ENCODE measurements around the gene MICAL1.
A peak's percentile ranks its signal among the peaks of the same experiment; 100 is the strongest.

The MICAL1 gene

DNA sequence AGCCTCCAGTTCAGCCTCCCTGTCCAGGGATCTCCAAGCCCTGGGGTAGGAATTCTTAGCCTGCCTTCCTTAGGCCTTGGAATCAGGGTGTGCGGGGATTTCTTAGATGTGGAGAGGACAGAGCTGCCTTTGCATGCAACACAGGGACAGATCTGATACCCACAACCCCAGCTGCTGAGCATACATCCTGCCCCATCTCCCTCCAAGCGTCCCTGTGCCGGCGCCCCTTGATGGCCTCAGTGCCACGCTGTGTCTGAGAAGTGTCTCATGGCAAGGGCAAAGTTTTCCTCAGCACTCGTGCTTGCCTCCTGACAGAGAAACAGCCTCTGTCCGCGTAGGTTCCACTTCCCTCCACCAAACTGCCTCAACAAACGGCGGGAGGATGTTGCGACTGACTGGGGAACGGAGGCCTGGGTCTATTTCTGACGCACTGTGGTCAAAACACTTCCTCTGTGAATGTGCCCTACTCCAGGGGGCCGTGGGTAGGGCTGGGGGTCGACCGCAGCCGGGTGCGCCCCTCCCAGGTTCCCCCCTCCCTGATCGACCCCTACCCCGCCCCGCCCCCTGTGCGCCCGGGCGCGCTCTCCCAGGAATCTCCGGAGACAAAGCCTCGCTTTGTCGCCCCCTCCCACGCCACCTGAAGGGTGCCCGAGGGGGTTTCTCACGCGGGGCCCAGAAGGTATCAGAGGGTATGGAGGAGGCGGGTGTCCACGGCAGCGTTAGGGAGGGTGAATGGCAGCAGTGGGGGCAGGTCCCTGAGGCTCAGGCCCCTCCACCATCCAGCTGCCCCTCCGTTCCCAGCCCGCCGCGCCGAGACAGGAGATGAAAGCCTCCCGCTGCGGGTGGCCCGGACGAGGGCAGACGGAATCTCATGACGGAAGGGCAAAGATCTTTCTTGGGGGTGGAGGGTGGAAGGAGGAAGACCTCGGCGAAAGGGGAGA is 806 bp downstream of the MICAL1 start:
- Mint-ChIP-seq H3K27me3 (no peaks in the 10 kb centered on the region), H3K4me1 (ENCODE audit: low read depth in 2 of 2) (peaks cover 46 to 62% of the 10 kb centered on the region in 2 donors), H3K4me3 (peak overlapping the region; percentile 99), H3K27ac (peak overlapping the region; percentile 99), H3K9me3 (no peaks in the 10 kb centered on the region), H3K36me3 (ENCODE audit: insufficient read depth) (peaks cover 28% of the 10 kb centered on the region)
- DNase-seq (peak; percentile 73 to 77 (median 74)), ATAC-seq (replicated peaks) (peak; percentile 61)

DNA sequence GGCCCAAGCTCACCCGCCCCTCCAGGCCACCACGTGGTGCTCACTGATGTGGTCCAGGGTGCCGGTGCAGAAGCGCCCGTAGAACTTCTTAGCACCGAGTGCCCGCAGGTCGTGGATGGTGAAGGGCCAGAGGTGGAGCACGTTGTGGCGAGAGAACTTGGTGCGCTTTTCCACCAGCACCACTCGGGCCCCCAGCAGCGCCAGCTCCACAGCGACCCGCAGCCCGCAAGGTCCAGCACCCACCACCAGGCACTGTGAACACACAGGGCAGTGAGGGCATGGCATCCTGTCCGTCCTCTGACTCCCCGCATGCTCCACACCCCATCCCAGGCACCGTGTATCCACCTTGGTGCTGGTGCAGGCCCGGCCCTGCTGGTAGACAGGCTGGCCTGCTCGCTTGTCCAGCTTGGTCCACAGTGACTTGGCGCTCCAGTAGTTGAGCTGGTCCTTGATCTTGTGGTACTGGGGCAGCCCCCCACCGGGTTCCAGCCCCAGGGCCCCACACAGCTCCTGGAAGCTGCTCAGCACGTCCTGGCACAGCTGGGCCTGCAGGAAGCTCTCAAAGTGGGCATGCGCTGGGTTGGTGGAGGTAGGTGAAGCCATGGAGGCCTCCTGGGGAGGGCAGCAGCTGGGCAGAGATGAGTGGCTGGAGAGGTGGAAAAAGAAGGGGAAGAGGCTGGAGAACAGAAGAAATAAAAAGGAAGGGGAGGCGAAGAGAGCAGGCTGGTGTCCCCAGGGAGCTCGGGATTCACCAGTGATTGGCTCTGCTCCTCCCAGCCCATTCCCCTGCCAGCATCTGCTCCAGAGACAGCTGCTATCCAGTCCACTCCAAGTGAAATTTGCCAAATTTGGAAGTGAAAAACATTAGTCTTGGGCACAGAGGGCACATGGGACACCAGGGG is 1.7 kb downstream of the MICAL1 start:
- Mint-ChIP-seq H3K27ac (peak overlapping the region; percentile 99), H3K27me3 (no peaks in the 10 kb centered on the region), H3K36me3 (ENCODE audit: insufficient read depth) (peaks cover 31% of the 10 kb centered on the region), H3K4me3 (peak overlapping the region; percentile 99), H3K9me3 (no peaks in the 10 kb centered on the region), H3K4me1 (ENCODE audit: low read depth in 2 of 2) (peaks cover 48 to 59% of the 10 kb centered on the region in 2 donors)
- DNase-seq, result no peak
- ATAC-seq (replicated peaks), result no peak

DNA sequence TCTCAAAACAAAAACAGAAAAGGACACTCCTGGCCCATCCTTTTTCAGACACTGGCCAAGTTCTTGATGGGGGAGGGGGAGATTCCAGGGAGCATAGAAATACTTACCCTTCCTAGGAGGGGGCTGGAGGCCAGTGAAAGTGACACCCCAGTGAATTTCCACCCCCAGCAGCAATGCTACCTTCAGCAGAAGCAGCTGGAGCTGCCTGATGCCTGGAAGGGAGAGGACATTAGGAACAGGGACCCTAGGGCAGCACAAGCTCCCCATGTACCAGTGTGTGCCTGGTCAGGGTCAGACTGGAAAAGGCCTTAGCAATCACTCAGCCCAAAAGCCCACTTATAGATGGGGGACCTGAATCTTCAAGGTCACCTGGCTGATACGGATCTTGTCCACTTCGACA is 2.4 kb downstream of the MICAL1 start:
- H3K4me3 Mint-ChIP-seq, result peak overlapping the region; percentile 27 to 99
- H3K27me3 Mint-ChIP-seq, result no peaks in the 10 kb centered on the region
- no peak for ATAC-seq (replicated peaks)
- peak overlapping the region in 1 of 2 donors; percentile 41 for H3K27ac Mint-ChIP-seq
- H3K4me1 Mint-ChIP-seq (ENCODE audit: low read depth in 2 of 2), result peaks cover 47 to 60% of the 10 kb centered on the region in 2 donors
- H3K9me3 Mint-ChIP-seq, result no peaks in the 10 kb centered on the region
- H3K36me3 Mint-ChIP-seq (ENCODE audit: insufficient read depth), result peaks cover 37% of the 10 kb centered on the region
- no peak for DNase-seq

DNA sequence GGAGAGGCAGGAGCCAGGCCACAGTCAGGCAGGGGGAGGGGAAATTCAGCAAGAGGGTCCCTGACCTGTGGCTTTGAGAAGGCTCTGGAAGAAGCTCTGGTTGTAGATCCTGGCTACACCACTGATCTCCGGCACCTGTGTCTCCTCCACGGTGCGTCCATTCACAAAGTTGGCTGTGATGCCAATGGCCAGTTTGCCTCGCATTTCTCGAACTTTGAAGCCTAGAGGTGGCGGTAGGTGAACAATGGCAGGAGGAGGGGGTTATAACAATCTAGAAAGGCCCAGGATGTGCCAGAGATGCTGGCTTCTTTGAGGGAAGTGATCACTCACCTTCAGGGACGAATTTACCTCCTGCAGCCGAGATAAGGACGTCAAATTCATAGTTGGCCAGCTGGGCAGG is 3.4 kb downstream of the MICAL1 start:
- Mint-ChIP-seq H3K4me3 (peak overlapping the region in 1 of 2 donors; percentile 27), H3K36me3 (ENCODE audit: insufficient read depth) (peaks cover 46% of the 10 kb centered on the region), H3K9me3 (no peaks in the 10 kb centered on the region), H3K27ac (no peak overlapping the region), H3K4me1 (ENCODE audit: low read depth in 2 of 2) (peaks cover 47 to 56% of the 10 kb centered on the region in 2 donors), H3K27me3 (no peaks in the 10 kb centered on the region)
- no peak for ATAC-seq (replicated peaks)
- no peak for DNase-seq

DNA sequence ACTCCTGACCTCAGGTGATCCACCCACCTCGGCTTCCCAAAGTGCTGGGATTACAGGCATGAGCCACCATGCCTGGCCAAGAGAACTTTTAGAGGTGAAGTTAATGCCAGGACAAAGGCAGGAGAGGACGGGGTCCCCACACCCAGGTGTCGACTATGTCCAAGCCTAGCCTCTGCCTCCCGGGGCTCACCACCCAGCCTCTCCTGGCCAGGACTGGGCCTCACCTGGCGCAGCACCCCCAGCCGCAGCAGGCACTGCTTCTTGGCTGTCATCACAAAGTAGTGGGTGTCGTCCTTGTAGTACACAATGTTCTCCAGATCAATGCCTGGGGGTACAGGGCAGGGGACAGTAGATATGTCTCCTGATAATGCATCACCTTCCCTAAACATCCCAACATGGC is 4.2 kb downstream of the MICAL1 start:
- Mint-ChIP-seq H3K36me3 (ENCODE audit: insufficient read depth) (peaks cover 51% of the 10 kb centered on the region), H3K9me3 (no peaks in the 10 kb centered on the region), H3K27ac (no peak overlapping the region), H3K27me3 (no peaks in the 10 kb centered on the region), H3K4me1 (ENCODE audit: low read depth in 2 of 2) (peaks cover 41 to 50% of the 10 kb centered on the region in 2 donors), H3K4me3 (no peak overlapping the region)
- ATAC-seq (replicated peaks) (no peak), DNase-seq (no peak)

DNA sequence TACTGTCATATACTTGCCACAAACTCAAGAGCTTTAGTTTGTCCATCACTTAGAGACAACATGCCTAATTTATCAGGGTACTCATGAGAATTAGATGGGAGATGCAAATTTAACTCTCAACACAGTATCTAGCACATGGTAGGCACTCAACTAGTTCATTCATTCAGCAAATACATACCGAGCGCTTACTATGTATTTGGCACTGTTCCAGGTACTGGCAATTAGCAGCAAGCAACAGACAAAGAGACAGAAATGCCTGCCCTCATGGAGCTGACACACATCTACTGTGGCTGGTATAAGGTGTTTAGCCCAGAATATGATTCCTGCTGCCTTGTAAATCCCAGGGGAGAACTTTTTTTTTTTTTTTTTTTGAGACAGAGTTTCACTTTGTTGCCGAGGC is 4.8 kb downstream of the MICAL1 start:
- no peak for DNase-seq
- Mint-ChIP-seq H3K27me3 (no peaks in the 10 kb centered on the region), H3K4me1 (ENCODE audit: low read depth in 2 of 2) (peaks cover 41 to 50% of the 10 kb centered on the region in 2 donors), H3K36me3 (ENCODE audit: insufficient read depth) (peaks cover 56% of the 10 kb centered on the region), H3K4me3 (peak overlapping the region in 1 of 2 donors; percentile 35), H3K27ac (no peak overlapping the region), H3K9me3 (no peaks in the 10 kb centered on the region)
- no peak for ATAC-seq (replicated peaks)

DNA sequence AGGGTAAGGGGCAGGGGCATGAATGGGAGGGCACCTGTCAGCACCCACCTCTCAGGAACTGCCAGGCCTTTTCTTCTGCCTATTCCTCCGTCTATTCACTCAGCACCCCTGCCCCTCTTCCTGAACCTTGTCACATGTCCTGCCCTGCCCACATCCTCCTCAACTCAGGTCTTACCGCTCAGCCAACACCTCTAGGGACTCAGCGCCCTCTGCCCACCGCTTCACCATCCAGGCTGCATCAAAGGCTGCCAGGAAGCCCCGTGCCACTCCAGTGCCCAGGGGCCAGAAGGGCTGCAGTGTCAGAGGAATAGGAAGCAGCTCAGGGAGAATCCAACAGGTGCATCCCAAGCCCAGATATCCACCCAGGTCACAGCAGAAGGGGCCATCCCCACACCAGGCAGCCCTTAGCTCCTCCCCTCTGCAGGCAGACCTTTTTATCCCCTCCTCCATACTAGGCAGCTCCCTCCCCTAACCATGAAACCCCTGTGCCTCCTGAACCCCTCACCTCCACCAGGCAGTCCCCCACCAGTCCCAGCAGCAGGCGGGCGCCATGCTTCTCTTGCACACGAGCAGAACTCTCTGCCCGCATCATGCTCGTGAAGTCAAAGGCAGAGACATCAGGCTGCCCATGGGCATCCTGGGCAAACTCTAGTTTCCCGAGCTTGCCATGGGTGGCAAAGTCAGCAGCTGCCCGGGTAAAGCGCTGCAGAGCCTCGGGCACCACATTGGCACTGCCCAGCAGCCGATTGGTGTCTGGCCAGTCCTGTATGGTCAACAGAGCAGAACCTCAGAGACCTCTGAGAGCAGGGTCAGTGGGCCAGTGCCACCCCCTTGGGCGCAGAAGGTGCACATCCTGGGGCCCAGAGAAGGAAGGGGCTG is 5.5 kb downstream of the MICAL1 start:
- ATAC-seq (replicated peaks), result peak; percentile 55
- peak overlapping the region; percentile 55 to 71 for H3K4me3 Mint-ChIP-seq
- H3K36me3 Mint-ChIP-seq (ENCODE audit: insufficient read depth), result peaks cover 56% of the 10 kb centered on the region
- peak in 2 of 3 experiments; percentile 39 to 42 for DNase-seq
- peak overlapping the region; percentile 77 to 85 for H3K27ac Mint-ChIP-seq
- no peaks in the 10 kb centered on the region for H3K9me3 Mint-ChIP-seq
- no peaks in the 10 kb centered on the region for H3K27me3 Mint-ChIP-seq
- peaks cover 43 to 47% of the 10 kb centered on the region in 2 donors for H3K4me1 Mint-ChIP-seq (ENCODE audit: low read depth in 2 of 2)

DNA sequence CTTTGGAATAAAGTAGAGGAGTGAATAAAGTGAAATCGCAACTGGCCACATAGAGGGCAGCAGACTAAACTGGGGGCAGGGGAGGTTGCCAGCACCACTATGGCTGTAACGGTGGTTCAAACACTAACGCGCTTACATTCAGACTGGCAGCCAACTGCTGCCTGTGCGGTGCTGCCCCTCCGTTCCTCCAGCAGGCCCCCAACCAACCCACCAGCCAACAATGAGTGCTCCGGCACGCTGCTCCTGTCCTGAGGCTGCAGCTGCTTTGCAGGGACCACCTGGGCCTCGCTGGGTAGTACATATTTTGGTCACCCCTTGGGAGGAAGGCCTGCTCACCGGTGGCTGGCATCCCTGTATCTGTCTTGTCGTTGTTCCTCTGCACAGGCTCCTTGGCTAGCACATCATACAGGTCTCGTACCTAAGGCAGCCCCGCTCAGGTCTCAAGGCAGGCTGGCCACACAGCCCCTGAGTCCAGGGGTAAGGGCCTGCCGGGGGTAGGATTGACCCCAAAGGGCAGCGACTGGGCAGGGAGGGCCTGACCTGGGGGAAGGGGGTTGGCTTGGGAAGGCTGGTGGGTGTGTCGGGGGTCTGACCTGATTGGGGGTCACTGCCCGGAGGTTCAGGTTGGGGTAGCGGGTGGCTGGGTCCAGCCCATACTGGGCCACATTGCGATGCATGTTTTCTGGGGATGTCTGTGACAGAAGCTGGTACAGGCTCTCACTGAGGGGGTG is 6.3 kb downstream of the MICAL1 start:
- no peaks in the 10 kb centered on the region for H3K27me3 Mint-ChIP-seq
- DNase-seq (no peak), ATAC-seq (replicated peaks) (no peak)
- peaks cover 55% of the 10 kb centered on the region for H3K36me3 Mint-ChIP-seq (ENCODE audit: insufficient read depth)
- H3K4me1 Mint-ChIP-seq (ENCODE audit: low read depth in 2 of 2), result peaks cover 37 to 41% of the 10 kb centered on the region in 2 donors
- peak overlapping the region; percentile 77 to 85 for H3K27ac Mint-ChIP-seq
- peak overlapping the region; percentile 55 to 71 for H3K4me3 Mint-ChIP-seq
- no peaks in the 10 kb centered on the region for H3K9me3 Mint-ChIP-seq

DNA sequence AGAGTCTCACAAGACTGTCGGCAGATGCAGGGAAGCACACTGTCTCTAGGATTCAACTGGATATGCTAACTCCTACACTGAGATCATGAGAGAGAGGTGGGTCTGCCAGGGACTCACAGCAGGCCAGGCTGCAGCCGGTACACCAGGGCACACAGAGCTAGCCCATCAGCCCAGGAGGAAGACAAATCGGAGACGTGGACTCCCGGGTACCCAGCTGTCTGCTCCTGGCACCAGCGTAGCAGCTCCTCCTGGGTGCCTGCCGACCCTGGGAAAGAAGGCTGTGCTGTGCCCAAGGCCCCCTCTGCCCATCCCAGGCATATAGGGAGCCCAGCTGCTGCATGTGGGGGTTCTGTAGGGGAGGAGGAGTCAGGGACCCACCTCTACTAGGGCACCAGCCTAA is 7.0 kb downstream of the MICAL1 start:
- Mint-ChIP-seq H3K4me1 (ENCODE audit: low read depth in 2 of 2) (peaks cover 32 to 36% of the 10 kb centered on the region in 2 donors), H3K36me3 (ENCODE audit: insufficient read depth) (peaks cover 51% of the 10 kb centered on the region)

DNA sequence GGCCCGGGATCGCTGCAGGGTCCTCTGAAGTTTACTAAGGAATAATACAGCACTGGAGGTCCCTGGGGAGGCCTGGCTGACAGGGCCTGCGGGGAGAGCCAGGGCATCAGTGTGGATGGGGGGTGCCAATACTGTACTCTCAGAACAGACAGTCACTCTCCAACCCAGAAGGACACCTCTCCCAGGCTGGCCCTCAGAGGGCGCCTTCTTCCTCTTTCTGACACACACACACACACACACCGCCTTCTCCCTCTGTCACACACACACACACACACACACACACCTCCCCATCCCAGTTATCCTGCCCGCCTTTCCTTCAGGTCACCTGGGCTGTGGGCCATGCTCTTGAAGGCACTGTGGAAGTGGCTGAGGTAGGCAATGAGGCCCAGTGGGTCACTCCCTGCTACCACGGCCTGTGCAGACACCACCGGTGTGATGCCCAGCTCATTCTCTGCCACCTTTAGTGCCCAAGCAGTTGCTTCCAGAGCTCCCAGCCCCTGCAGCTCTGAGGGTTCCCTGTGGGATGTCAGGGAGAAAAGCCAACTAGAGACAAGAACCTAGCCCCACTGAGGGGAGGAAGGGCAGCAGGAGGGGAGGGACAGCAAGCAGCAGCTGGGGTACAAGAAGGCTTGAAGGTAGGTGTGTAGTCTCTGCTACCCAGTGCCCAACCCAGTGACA is 7.6 kb downstream of the MICAL1 start:
- DNase-seq, result no peak
- peak overlapping the region; percentile 42 to 77 for H3K27ac Mint-ChIP-seq
- peaks cover 48% of the 10 kb centered on the region for H3K36me3 Mint-ChIP-seq (ENCODE audit: insufficient read depth)

More for the DNA sequence above, 7.0 kb downstream of the MICAL1 start:
- H3K27me3 Mint-ChIP-seq, result no peaks in the 10 kb centered on the region
- peak overlapping the region in 1 of 2 donors; percentile 55 for H3K4me3 Mint-ChIP-seq
- H3K9me3 Mint-ChIP-seq, result no peaks in the 10 kb centered on the region
- DNase-seq, result no peak
- H3K27ac Mint-ChIP-seq, result peak overlapping the region in 1 of 2 donors; percentile 77
- ATAC-seq (replicated peaks), result no peak

DNA sequence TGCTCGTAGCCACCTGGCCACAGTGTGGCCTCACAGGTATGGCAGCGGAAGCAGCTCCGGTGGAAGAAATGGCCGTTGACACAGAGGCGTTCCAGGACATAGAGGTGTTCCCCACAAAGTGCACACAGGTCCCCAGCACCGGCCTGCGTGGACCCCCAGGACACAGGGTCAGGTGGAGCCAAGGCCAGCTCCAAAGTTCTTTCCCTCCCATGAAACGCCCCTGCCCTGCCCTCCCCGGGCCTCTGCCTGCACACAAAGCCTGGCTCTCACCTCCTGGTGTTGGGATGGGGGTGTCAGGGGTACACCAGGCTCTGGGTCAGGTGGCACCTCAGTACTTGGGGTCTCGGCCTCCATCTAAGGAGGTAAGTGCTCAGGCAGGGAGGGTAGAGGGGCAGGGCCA is 8.5 kb downstream of the MICAL1 start:
- Mint-ChIP-seq H3K27me3 (no peaks in the 10 kb centered on the region), H3K27ac (no peak overlapping the region), H3K9me3 (no peaks in the 10 kb centered on the region), H3K4me3 (peak overlapping the region in 1 of 2 donors; percentile 6), H3K36me3 (ENCODE audit: insufficient read depth) (peaks cover 48% of the 10 kb centered on the region), H3K4me1 (ENCODE audit: low read depth in 2 of 2) (peaks cover 39 to 42% of the 10 kb centered on the region in 2 donors)
- DNase-seq (no peak), ATAC-seq (replicated peaks) (no peak)

More for the DNA sequence above, 7.6 kb downstream of the MICAL1 start:
- Mint-ChIP-seq H3K4me3 (peak overlapping the region in 1 of 2 donors; percentile 6), H3K27me3 (no peaks in the 10 kb centered on the region), H3K4me1 (ENCODE audit: low read depth in 2 of 2) (peaks cover 35 to 42% of the 10 kb centered on the region in 2 donors), H3K9me3 (no peaks in the 10 kb centered on the region)
- no peak for ATAC-seq (replicated peaks)

DNA sequence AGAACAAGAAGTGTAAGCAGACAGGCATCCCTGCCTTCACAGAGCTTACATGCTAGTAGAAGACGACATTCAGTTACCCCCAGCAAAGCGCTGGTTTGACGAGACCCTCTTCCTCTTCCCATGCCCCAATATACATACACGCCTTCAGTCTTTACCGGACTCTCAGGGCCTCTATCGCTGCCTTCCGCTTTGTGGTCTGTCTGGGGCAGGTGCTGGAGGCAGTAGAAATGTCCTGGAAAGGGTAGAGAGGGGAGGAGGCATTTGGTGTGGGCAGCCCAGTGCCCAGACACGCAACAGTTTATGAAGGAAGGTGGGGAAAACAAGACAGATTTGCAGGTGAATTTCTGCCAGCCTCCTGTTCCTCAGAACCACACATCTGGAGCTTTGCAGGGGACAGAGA is 9.0 kb downstream of the MICAL1 start:
- ATAC-seq (replicated peaks) (no peak), DNase-seq (no peak)
- peaks cover 42 to 44% of the 10 kb centered on the region in 2 donors for H3K4me1 Mint-ChIP-seq (ENCODE audit: low read depth in 2 of 2)
- no peaks in the 10 kb centered on the region for H3K9me3 Mint-ChIP-seq
- no peak overlapping the region for H3K4me3 Mint-ChIP-seq
- H3K27me3 Mint-ChIP-seq, result no peaks in the 10 kb centered on the region
- peaks cover 43% of the 10 kb centered on the region for H3K36me3 Mint-ChIP-seq (ENCODE audit: insufficient read depth)
- H3K27ac Mint-ChIP-seq, result peak overlapping the region in 1 of 2 donors; percentile 73
